DND-41 (cell line): ENCODE data around the gene PTPRK.

Experiments used
- ATAC-seq: fragments of 200-7000 bp; cut with Tn5 transposase; 3 replicates; pipeline ENCODE4 v1.9.1; 2021; ENCODE audit warnings: low read depth; ENCODE audit not compliant: insufficient read depth
- DNase-seq: peaks from one replicate; pipeline ENCODE4 v3.0.0-alpha.2; 2020
- H2AFZ ChIP-seq: 2 replicates; pipeline ENCODE4 v1.6.0; 2012; ENCODE audit warnings: low read depth, low read length
- H3K27ac ChIP-seq: 2 replicates; pipeline ENCODE4 v1.5.1; 2012; ENCODE audit warnings: low read length, inconsistent platforms
- H3K27me3 ChIP-seq: fragments of 200-600 bp; sonication (generic); 2 replicates; pipeline ENCODE4 v1.6.0; 2012; ENCODE audit warnings: low read length, mild to moderate bottlenecking, inconsistent platforms; ENCODE audit not compliant: insufficient read depth, poor library complexity
- H3K36me3 ChIP-seq: 2 replicates; pipeline ENCODE4 v1.5.1; 2012; ENCODE audit warnings: low read length, inconsistent platforms; ENCODE audit not compliant: insufficient read depth
- H3K4me1 ChIP-seq: 2 replicates; pipeline ENCODE4 v1.5.1; 2012; ENCODE audit warnings: mild to moderate bottlenecking, low read length; ENCODE audit not compliant: insufficient read depth
- H3K4me2 ChIP-seq: 2 replicates; pipeline ENCODE4 v1.6.0; 2012; ENCODE audit warnings: mild to moderate bottlenecking, moderate library complexity, low read length, inconsistent platforms; ENCODE audit not compliant: insufficient read depth
- H3K4me3 ChIP-seq, 2 experiments: fragments of 200-600 bp in 1 of 2; shearing (Covaris generic) in 1 of 2; 2 replicates each; pipeline ENCODE4 v1.5.1; 2012 to 2016; ENCODE audit warnings: inconsistent platforms in 2 of 2, low read length in 2 of 2, mild to moderate bottlenecking in 2 of 2, low read depth in 1 of 2, moderate library complexity in 1 of 2
- H3K79me2 ChIP-seq: 2 replicates; pipeline ENCODE4 v1.6.0; 2012; ENCODE audit warnings: low read length, inconsistent platforms; ENCODE audit not compliant: insufficient read depth
- H3K9ac ChIP-seq: 2 replicates; pipeline ENCODE4 v1.6.0; 2012; ENCODE audit warnings: low read depth, mild to moderate bottlenecking, inconsistent platforms, low read length, moderate library complexity
- H3K9me3 ChIP-seq: 2 replicates; pipeline ENCODE4 v1.5.1; 2012; ENCODE audit warnings: low read length, moderate library complexity, mild to moderate bottlenecking, inconsistent platforms; ENCODE audit not compliant: insufficient read depth, severe bottlenecking
- H4K20me1 ChIP-seq: 2 replicates; pipeline ENCODE4 v1.6.0; 2012; ENCODE audit warnings: low read length; ENCODE audit not compliant: insufficient read depth
- CTCF ChIP-seq: IDR thresholded peaks from 2 replicates; pipeline ENCODE4 v1.5.1; 2012; ENCODE audit warnings: borderline replicate concordance, low read length, moderate library complexity, mild to moderate bottlenecking; ENCODE audit not compliant: poor library complexity, severe bottlenecking; ENCODE audit errors: extremely low read depth
- EZH2 ChIP-seq: IDR thresholded peaks from 3 replicates; pipeline ENCODE4 v1.6.1; 2012; ENCODE audit warnings: borderline replicate concordance, low read depth, mild to moderate bottlenecking, moderate library complexity, low read length, inconsistent platforms; ENCODE audit not compliant: severe bottlenecking

The PTPRK gene

DNA sequence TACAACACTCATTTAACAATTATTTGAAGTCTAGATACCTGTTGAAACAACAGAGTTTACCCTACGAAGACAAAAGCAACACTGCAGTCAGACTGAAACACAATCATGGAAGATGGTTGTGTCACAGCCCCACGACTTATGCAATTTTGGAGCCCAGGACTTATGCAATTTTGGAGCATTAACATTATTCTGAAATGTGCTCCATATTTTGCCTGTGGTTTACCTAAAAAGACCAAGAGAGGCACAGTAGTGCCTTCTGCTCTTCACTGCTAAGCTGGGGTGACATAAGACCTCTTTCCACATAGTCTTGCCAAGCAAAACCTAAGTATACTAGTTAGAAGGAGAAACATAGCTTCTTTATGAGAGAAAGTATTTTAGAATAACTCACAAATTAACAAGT lies 216.5 kb downstream of the PTPRK start:
- no peak overlapping the region for H3K9ac ChIP-seq
- ATAC-seq (no peak), DNase-seq (no peak)
- no peak overlapping the region for H3K4me3 ChIP-seq
- no peak overlapping the region for H2AFZ ChIP-seq
- no peaks in the 10 kb centered on the region for H3K27me3 ChIP-seq
- no peaks in the 10 kb centered on the region for H3K79me2 ChIP-seq
- H4K20me1 ChIP-seq, result no peaks in the 10 kb centered on the region
- H3K27ac ChIP-seq, result no peak overlapping the region
- H3K36me3 ChIP-seq, result no peaks in the 10 kb centered on the region
- H3K4me2 ChIP-seq, result no peak overlapping the region
- TF ChIP-seq EZH2, result no peak
- TF ChIP-seq CTCF, result no peak
- no peaks in the 10 kb centered on the region for H3K9me3 ChIP-seq
- no peaks in the 10 kb centered on the region for H3K4me1 ChIP-seq

DNA sequence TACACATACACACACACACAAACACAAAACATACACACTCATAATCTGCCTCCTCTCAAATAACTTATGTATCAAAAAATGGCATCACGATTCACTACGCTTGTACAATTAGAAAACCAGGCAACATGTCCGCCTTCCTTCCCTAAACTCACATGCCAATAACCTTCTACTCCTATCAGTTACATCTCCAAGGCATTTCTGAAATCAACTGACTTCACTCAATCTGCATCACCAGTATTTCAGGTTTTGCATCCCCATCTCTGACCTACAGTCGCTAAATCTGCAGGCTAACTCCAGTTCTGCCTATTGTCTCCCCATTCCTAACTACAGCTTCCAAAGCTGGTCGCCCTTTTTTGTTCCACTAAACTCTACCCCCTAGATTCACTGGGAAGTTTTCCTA lies 217.5 kb downstream of the PTPRK start:
- H3K9me3 ChIP-seq, result no peaks in the 10 kb centered on the region
- no peaks in the 10 kb centered on the region for H3K36me3 ChIP-seq
- H3K4me2 ChIP-seq, result no peak overlapping the region
- no peaks in the 10 kb centered on the region for H3K27me3 ChIP-seq
- H3K27ac ChIP-seq, result no peak overlapping the region
- no peaks in the 10 kb centered on the region for H4K20me1 ChIP-seq
- H3K4me3 ChIP-seq, result no peak overlapping the region
- no peak for TF ChIP-seq CTCF
- no peak for TF ChIP-seq EZH2
- no peaks in the 10 kb centered on the region for H3K4me1 ChIP-seq
- no peaks in the 10 kb centered on the region for H3K79me2 ChIP-seq
- no peak for DNase-seq
- no peak overlapping the region for H2AFZ ChIP-seq
- no peak for ATAC-seq
- H3K9ac ChIP-seq, result no peak overlapping the region

DNA sequence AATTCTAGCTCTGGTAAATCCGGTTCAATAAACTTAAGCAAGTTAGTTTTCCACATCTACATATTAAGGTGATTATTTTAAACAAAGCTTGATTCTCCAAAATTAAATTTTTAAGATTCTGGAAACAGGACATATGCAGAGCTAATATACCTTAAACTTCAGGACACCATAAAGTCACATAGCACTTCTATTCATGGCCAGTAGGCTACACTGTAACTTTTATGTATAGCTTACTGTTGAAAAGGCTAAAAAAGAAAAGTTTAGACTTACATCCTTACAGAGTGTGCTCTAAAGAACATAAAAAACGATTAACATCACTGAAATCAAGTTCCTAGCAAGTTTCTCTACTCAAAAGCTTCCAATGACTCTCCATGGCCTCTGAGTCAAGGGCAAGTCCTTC lies 224.7 kb downstream of the PTPRK start:
- Histone ChIP-seq H3K27ac (no peak overlapping the region), H3K4me1 (no peaks in the 10 kb centered on the region), H3K9ac (no peak overlapping the region), H3K36me3 (no peaks in the 10 kb centered on the region), H3K4me3 (no peak overlapping the region), H4K20me1 (no peaks in the 10 kb centered on the region), H3K9me3 (no peaks in the 10 kb centered on the region), H3K27me3 (no peaks in the 10 kb centered on the region), H3K79me2 (no peaks in the 10 kb centered on the region), H2AFZ (no peak overlapping the region), H3K4me2 (no peak overlapping the region)
- ATAC-seq (no peak), DNase-seq (no peak)
- TF ChIP-seq EZH2, result no peak
- TF ChIP-seq CTCF, result no peak

- Histone ChIP-seq H3K27ac (no peak overlapping the region), H3K9ac (no peak overlapping the region), H3K27me3 (no peaks in the 10 kb centered on the region), H3K4me2 (no peak overlapping the region), H4K20me1 (no peaks in the 10 kb centered on the region), H3K79me2 (no peaks in the 10 kb centered on the region), H3K4me1 (no peaks in the 10 kb centered on the region), H3K4me3 (no peak overlapping the region), H3K9me3 (no peaks in the 10 kb centered on the region), H3K36me3 (no peaks in the 10 kb centered on the region), H2AFZ (no peak overlapping the region)
- no peak for DNase-seq
- ATAC-seq, result no peak
- TF ChIP-seq CTCF (no peak), EZH2 (no peak)
These were observed 230.2 kb downstream of the PTPRK start for GRCh38 chr6:128290221-128290620.
